ENCODE results near the gene OR2B2.

OR2B2 gene

DNA sequence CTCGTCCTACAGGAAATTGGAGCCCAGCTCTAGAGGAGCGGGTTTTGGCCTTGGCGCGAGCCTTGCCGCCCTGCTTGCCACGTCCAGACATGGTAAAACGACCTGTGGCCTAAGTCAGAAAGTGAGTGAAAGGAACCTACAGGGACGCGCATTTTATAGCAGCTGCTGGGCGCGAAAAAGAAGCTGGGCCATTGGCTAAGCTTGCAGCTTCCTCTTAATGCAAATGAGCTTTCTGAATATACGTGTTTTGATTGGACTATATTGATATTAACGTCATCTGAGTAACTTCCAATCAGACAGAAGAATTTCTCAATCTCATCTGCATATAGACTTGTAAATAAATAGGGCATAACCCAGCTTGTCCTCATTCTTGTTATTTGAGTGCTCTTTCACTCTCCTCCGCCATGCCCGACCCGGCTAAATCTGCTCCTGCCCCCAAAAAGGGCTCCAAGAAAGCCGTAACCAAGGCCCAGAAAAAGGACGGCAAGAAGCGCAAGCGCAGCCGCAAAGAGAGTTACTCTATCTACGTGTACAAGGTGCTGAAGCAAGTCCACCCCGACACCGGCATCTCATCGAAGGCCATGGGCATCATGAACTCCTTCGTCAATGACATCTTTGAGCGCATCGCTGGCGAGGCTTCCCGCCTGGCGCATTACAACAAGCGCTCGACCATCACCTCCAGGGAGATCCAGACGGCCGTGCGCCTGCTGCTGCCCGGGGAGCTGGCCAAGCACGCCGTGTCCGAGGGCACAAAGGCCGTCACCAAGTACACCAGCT lies 18.9 kb downstream of the OR2B2 start:
- peak; percentile 80 to 97 (median 89) for DNase-seq

DNA sequence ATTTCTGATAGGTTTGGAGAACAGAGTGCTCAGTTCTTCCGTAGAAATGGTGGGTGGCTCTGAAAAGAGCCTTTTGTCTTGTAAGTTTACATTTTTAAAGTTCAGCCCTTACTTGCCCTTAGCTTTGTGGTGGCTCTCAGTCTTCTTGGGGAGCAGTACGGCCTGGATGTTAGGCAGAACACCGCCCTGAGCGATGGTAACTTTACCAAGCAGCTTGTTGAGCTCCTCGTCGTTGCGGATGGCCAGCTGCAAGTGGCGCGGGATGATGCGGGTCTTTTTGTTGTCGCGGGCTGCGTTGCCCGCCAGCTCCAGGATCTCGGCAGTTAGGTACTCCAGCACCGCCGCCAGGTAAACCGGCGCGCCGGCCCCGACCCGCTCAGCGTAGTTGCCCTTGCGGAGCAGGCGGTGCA lies 19.5 kb downstream of the OR2B2 start:
- no peak for DNase-seq

- DNase-seq = no peak
Observed at GRCh38 chr6:27891320-27891875, 20.8 kb downstream of the OR2B2 start.

DNA sequence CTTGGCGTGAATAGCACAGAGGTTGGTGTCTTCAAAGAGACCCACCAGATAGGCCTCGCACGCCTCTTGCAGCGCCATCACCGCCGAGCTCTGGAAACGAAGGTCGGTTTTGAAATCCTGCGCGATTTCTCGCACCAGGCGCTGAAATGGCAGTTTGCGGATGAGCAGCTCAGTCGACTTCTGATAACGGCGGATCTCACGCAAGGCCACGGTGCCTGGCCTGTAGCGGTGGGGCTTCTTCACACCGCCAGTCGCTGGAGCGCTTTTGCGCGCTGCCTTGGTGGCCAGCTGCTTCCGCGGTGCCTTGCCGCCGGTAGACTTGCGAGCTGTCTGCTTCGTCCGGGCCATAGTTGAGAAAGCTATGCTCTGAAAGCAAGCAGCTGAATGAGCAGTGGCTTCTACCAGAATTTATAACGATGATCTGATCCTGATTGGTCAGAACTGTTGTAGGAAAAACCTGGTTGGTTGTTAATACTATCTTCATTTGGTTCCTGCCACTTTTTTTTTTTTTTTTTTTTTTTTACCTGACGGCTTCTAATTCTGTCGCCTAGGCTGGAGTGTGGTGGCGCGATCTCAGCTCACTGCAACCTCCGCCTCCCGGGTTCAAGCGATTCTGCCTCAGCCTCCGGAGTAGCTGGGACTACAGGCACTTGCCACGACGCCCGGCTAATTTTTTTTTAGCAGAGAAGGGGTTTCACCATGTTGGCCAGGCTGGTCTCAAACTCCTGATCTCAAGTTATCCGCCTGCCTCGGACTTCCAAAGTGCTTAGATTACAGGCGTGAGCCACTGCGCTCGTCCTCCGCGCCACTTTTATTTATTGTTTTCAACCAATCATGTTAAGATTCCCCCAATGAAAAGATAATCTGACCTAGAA lies 21.5 kb downstream of the OR2B2 start:
- DNase-seq = peak; percentile 42 to 84 (median 72)

DNA sequence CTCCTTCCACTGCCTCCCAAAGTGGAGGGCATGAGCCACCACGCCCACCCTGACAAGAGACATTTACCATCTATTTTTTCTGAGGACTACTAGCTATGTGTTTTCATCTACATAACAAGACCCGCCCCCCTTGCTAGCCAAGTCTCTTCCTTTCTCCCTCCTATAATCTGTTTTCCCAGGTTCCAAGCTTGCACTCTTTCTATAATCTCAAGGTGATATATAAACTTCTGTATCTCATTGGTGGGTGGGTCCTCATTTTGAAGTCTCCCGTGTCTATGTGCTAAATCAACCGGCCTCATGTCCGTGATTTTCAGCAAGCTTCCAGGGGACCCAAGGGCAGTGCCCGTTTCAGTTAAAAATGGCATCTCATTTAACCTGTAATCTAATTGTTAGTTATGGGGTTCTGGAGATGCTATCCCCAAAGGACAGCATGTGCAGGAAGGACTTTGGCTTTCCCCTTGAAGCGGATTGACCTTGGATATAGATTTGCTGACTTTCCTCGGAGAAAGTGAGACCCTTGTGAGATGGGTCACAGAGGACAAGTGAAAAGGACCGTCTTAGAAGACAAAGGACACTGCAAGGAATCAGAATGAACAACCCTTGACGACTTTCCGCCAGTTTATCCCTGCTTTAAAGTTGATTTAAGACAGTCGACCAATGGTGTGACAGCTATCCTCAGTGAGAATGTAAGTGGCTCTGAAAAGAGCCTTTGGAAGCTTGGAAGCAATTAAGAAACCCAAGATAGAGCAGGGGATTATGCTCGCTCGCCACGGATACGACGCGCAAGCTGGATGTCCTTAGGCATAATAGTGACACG lies 22.4 kb downstream of the OR2B2 start:
- no peak for DNase-seq

- no peak for DNase-seq
Observed at GRCh38 chr6:27889275-27889627, 22.9 kb downstream of the OR2B2 start.

DNA sequence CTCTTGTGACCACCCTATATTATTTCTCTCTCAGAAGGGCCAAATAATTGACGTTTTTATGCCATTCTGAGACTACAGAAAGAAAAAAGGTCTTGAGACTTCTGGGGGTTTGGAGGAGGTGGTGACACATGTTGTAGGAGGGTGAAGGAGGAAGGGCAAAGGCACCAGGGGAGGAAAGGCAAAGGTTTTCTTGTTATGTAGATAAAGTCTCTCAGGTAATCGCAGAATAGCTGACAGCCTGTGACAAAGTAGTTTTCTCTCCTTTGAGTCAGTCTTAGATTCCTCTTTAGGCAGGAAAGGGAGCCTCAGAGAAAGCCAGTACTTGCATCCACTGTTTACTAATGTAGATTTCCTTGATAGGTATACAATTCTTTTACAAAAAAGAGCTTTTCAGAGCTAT lies 23.6 kb downstream of the OR2B2 start:
- DNase-seq = no peak

DNA sequence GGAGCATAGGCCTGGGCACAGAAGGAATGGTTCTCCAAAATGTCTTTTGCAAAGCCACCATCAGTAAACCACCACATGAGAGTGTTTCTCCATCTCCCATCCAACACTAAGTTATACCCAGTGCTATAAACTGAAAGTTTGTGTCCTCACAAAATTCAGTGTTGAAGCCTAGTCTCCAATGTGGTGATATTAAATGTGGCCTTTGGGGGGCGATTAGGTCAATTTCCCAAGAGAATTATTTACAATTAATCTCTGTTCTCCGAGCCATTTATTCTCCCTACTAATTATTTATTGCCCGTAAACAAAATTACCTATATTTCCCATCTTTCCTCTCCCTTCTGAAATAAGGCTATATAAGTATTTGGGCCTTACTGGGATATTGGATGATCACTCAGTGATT lies 26.1 kb downstream of the OR2B2 start:
- no peak for DNase-seq

DNA sequence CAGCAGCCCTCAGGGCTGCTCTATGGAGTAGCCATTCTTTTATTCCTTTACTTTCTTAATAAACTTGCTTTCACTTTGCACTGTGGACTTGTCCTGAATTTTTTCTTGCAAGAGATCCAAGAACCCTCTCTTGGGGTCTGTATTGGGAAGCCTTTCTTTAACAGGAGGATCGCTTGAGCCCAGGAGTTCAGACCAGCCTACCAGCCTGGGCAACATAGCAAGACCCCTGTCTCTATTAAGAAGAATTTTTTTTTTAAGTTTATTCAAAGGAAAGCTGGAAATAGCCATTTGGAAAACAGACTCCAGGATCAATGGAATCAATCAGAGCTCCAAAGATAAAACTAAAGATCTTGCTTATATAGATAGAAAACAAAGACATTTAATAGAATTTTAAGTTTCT lies 29.1 kb downstream of the OR2B2 start:
- DNase-seq = no peak

DNA sequence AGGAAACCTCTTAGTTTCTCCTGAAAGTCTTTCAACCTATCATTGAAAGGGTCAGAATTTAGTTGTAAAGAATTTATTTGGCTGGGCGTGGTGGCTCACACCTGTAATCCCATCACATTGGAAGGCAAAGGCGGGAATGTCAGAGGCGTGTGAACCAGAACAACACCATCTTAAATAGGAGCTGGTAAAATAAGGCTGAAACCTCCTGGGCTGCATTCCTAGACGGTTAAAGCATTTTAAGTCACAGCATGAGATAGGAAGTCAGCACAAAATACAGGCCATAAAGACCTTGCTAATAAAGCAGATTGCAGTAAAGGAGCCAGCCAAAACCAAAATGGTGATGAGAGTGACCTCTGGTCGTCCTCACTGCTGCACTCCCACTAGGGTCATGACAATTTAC lies 29.6 kb downstream of the OR2B2 start:
- no peak for DNase-seq

DNA sequence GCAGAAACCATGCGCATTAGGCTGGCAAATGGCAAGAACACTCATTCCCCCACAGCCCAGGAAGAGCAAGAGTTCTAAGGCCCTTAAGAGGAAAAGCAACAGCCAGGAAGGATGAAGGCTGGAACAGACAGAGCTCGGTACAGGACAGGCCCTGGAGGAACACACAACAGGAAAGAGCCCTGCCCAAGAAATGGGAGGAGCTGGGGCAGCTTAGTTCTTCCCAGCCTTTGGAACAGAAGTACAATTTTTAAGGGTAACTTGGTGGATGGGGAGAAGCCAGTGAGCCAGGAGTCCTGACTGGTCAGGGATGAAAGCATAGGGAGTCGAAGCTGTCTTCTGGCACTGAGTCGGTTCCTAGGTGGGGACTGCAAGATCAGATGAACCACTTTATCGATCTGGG lies 32.4 kb downstream of the OR2B2 start:
- no peak for DNase-seq

- DNase-seq = no peak
Observed at GRCh38 chr6:27874016-27874415, 38.2 kb downstream of the OR2B2 start.

- peak; percentile 47 to 77 (median 65) for DNase-seq
Observed at GRCh38 chr6:27873021-27873940, 38.9 kb downstream of the OR2B2 start.

DNA sequence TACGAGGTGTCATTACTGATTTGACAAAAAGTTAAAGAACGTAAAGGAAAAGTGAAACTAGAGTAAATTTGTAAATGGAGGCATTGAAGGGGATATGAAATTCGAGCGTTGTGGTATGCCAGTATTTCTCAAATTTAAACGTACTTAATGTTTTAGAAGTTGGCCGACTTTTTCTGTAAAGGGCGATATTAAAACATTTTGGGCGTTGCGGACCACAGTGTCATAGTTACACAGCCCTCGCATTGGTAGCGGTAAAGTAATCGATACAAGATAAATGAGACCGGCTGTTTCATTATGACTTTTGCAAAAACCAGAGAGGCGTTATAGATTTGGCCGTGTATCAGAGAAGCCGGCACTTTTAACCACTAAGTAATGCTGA lies 39.6 kb downstream of the OR2B2 start:
- peak in 1 of 6 experiments; percentile 31 for DNase-seq

DNA sequence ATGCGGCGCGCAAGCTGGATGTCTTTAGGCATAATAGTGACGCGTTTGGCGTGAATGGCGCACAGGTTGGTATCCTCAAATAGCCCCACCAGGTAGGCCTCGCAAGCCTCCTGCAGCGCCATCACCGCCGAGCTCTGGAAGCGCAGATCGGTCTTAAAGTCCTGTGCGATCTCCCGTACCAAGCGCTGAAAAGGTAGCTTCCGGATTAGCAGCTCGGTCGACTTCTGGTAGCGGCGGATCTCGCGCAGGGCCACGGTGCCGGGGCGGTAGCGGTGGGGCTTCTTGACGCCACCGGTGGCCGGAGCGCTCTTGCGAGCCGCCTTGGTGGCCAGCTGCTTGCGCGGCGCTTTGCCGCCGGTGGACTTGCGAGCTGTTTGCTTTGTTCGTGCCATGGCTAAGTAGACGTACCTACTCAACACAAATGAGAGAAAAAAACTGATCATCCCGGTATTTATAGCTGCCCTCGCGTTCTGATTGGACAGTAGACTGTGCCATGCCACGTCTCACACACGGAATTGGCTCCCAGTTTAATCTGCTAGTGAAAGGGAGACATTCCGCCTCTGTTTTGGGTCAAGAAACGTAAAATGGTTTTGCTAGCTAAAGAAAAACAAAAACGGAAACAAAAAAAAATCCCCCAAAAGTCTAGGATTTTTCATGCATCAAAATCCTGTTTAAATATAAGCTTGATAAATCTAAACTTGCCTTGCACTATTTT lies 40.1 kb downstream of the OR2B2 start:
- peak; percentile 82 to 97 (median 90) for DNase-seq

DNA sequence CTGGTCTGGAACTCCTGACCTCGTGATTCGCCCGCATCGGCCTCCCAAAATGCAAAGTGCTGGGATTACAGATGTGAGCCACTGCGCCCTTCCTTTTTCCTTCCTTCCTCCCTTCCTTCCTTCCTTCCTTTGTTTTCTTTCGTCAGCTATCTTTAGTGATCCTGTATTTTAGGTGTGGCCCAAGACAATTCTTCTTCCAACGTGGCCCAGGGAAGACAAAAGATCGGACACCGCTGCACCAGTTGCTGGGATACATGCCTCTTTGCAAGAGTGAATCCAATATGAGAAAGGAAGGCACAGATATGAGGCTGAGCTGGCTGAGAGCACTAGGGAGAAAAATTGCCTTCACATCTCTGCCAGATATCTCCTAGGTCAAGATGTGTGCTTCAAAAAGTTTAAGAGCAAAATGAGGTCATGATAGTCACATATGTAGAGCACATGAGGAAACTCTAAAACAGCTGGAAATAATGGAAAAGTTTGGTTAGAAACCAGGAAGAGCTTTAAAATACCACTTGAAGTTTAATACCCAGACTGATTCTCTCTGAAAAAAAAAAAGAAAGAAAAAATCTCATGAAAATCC lies 41.8 kb downstream of the OR2B2 start:
- DNase-seq = no peak

- no peak for DNase-seq
Observed at GRCh38 chr6:27868311-27868710, 43.9 kb downstream of the OR2B2 start.

- no peak for DNase-seq
Observed at GRCh38 chr6:27867945-27868300, 44.3 kb downstream of the OR2B2 start.

DNA sequence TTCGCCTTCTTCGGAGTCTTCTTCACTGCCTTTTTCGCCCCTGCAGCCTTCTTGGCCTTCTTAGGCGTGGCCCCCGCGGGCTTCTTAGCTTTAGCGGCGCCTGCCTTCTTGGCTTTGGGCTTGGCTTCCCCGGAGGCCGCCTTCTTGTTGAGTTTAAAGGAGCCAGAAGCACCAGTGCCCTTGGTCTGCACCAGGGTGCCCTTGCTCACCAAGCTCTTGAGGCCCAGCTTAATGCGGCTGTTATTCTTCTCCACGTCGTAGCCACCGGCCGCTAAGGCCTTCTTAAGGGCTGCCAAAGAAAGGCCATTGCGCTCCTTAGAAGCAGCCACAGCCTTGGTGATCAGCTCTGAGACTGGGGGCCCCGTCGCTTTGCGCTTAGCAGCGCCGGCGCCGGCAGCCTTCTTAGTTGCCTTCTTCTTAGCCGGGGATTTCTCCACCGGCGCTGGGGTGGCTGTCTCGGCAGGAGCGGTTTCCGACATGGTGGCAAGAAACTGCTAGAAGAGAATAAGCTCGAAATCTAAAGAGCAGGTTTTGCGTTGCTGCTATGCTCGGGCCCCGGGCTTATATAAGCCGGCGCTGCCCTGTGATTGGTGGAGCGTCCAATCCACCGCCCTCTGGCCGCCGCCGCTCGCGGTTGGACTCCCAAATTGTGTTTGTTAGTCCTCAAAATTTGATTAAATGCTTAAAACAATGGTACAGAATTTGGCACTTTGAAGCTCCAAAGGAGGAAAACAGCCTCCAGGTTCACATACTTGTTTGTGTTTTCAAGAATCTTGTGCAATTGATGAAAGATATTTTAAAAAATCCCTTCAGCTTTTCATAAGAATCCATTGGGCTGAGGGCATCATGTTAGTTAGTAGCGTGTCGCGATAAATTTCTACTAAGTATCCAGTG lies 44.9 kb downstream of the OR2B2 start:
- peak; percentile 60 to 71 (median 64) for DNase-seq
